ENCODE data around the gene PML.
"Not testable (repeated sequence)": the region's sequence is repeated elsewhere in the genome, so short reads cannot be mapped to it uniquely, and the experiment has no call there.

PML gene

GRCh38 chr15:74053941-74054529 lies 59.5 kb downstream of the PML start:
- in situ Hi-C loops (cut with MboI; ENCODE audit: low sequenced_read_pairs): no loop called here

DNA sequence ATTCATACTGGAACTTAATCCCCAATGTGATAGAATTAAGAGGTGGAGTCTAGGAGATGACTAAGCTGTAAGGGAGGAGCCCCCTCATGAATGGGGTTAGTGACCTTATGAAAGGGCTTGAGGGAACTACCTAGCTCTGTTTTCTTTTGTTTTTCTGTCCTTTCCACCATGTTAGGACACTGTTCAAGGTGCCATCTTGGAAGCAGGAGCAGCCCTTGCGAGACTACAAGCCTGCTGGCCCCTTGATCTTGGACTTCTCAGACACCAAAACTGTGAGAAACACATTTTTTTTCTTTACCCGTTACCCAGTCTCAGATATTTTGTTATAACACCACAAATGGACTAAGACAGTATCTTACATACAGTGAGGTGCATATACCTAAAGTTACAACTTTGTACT lies 61.3 kb downstream of the PML start:
- in situ Hi-C loops (cut with MboI; ENCODE audit: low sequenced_read_pairs): no loop called here

GRCh38 chr15:74056330-74056729 lies 61.8 kb downstream of the PML start:
- in situ Hi-C loops (cut with MboI; ENCODE audit: low sequenced_read_pairs): not testable (repeated sequence)

- in situ Hi-C loops (cut with MboI; ENCODE audit: low sequenced_read_pairs): not testable (repeated sequence)
These were observed 64.7 kb downstream of the PML start for GRCh38 chr15:74059050-74059833.

- in situ Hi-C loops (cut with MboI; ENCODE audit: low sequenced_read_pairs): no loop called here
These were observed 65.7 kb downstream of the PML start for GRCh38 chr15:74060251-74060650.

DNA sequence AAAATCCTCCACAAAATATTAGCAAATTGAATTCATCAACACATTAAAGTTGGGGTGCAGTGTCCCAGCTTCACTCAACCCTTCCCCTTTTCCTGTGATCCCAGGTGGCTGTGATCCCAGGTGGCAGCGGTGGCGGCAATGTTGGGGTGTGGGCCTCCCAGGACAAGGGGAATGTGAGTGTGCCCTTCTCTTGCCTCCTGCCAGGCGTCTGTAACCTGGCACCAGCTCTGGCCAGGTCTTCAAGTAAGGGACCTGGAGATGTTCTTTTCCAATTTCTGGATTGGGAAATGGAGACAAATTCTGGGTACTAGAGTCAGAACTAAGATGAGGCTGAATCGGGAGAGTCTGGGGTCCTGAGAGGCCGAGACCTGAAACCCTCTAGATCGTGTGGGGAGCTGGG lies 67.7 kb downstream of the PML start:
- in situ Hi-C loops (cut with MboI; ENCODE audit: low sequenced_read_pairs): no loop called here

- in situ Hi-C loops (cut with MboI; ENCODE audit: low sequenced_read_pairs): no loop called here
These were observed 68.2 kb downstream of the PML start for GRCh38 chr15:74062671-74063070.

DNA sequence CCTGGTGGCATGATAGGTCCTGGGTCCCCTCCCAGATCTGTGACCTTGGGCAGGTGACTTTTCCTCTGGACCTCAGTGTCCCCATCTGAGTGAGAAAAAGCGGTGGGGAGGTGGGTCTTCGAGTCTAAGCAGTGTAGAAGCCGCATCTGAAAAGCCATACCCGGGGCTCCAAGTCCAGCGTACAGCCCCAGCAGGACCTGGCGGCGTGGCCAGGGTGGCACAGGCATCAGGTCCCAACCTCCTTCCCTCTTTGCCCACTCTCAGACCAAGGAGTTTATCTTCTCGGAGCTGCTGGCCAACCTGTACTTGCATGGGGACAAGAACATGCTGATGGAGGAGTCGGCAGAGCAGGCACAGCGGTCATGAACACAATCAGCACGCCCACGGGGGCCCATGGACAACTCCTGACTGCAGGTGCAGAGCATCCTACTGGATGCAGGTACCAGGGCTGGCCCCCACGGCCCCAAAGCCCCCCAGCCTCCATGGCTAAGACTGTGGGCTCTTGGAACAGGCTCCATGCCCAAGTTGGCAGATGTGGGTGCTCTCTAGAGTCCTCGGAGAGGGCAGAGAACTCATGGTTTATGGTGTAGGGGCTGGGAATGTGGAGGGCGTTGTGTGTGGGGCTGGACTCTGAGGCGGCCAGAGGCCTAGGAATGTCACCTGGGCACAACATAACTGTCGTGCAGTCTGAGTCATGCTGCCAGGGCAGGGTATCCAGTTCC lies 69.1 kb downstream of the PML start:
- in situ Hi-C loops (cut with MboI; ENCODE audit: low sequenced_read_pairs): not testable (repeated sequence)

DNA sequence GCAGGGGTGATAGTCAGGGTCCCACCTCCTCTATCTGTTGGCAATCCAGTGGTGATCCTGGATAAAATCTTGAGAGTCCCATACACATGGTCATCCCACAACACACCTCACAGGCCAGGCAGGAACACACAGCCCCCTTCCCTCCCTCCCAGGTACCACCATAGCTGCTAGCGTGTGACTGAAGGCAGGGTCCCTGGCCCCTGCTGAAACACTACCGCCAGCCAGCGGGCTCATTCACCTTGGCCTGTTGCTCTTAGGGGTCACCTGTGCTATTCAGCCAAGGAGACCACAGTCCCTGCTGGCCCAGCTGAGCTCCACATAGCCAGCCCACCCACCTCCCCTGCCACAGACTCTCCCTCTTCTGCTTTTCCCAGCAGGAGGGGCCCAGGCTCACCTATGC lies 69.7 kb downstream of the PML start:
- in situ Hi-C loops (cut with MboI; ENCODE audit: low sequenced_read_pairs): not testable (repeated sequence)

DNA sequence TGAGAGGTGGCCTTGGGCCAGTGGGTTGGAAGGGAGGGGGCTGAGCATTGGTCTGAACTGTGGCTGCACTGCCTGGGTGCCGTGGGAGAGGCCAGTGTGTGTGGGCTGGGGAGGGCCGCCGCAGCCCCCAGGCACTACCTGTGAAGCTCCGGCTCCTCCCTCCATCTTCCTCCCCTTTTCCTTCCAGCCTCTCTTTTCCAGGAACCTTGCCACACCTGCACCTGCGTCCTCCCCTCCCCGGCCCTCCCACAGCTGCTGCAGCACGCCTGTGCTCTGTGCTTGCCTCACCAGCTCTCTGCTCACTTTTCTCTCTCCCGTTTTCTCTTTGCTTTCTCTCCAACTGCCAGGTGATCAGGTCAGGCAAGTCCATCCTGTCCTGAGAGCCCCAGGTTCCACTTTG lies 70.3 kb downstream of the PML start:
- in situ Hi-C loops (cut with MboI; ENCODE audit: low sequenced_read_pairs): not testable (repeated sequence)

- in situ Hi-C loops (cut with MboI; ENCODE audit: low sequenced_read_pairs): not testable (repeated sequence)
These were observed 71.3 kb downstream of the PML start for GRCh38 chr15:74065684-74066411.

GRCh38 chr15:74071645-74072044 lies 77.1 kb downstream of the PML start:
- in situ Hi-C loops (cut with MboI; ENCODE audit: low sequenced_read_pairs): not testable (repeated sequence)

DNA sequence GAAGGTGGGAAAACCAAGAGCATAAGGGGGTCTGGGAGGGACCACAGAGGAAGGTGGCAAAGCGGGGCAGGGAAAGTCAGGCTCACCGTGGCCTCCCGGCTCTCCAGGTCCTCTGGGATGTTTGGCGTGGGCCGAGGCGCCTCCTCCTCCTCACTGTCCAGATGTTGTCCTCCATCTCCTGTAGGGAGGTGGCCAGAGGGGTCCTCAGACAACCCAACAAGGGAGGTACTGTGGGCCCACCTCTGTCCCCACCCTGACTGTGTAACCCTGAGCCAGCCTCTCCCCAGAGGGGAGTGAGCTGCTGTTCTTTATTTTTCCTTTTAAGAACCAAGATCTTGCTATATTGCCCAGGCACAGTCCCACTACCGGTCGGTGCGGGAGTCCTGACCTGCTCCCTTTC lies 77.6 kb downstream of the PML start:
- in situ Hi-C loops (cut with MboI; ENCODE audit: low sequenced_read_pairs): not testable (repeated sequence)

DNA sequence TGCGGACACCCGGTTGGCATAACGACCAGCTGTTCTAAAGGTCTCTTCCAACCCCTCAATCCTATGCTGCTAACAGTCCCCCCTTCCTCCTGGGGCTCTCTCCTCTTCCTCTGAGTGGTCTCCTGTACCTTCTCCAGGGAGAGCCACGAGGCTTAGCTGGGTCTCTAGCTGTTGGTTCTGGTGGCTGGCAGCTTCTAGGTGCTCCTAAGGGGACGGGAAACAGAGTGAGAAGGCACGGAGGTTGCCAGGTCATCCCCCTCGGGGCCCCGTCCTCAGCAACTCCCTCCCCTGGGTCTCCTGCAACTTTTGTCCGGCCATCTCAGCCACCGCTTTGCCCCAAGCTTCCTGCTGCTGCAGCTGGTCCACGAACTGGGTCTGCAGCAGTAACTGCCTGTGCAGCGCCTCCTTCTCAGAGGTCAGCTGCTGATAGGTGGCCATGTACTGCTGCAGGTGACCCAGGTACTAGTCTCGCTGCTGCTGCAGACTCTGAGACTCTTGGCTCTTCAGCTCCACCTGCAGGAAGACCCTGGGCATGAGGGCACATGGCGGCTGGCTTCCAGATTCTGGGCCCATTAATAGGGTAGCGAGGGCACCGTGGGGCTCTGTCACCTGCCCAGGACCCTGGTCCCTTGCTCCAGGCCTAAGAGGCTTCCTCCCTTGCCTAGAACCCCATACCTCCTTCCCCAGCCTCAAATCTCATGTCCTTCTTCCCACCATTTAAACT lies 78.3 kb downstream of the PML start:
- in situ Hi-C loops (cut with MboI; ENCODE audit: low sequenced_read_pairs): not testable (repeated sequence)

GRCh38 chr15:74075781-74076180 lies 81.3 kb downstream of the PML start:
- in situ Hi-C loops (cut with MboI; ENCODE audit: low sequenced_read_pairs): not testable (repeated sequence)

DNA sequence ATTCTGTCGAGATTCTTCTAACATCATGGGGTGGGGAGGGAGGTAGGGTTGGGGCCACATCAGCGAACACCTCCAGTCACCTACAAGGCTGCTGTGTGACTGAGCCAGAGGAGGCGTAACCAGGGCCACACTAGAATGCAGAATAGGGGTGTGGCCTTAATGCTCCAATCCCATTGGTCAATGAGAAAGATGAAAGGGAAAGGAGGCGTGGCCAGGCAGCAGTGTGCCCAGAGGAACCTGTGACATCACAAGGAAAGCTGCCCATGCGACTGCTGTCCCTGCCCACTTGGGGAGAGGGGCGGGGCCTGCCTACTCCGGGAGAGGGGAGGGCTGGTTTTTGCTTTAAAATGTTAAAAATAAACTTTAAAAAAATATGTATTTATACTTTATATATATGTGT lies 87.9 kb downstream of the PML start, which contains the start of gene GOLGA6A:
Gene GOLGA6A, minus strand, starts transcription at position 101 of the 400 bp plus-strand sequence. Its CDS starts 41 bp downstream, at position 60.
- in situ Hi-C loops (cut with MboI; ENCODE audit: low sequenced_read_pairs): not testable (repeated sequence)

DNA sequence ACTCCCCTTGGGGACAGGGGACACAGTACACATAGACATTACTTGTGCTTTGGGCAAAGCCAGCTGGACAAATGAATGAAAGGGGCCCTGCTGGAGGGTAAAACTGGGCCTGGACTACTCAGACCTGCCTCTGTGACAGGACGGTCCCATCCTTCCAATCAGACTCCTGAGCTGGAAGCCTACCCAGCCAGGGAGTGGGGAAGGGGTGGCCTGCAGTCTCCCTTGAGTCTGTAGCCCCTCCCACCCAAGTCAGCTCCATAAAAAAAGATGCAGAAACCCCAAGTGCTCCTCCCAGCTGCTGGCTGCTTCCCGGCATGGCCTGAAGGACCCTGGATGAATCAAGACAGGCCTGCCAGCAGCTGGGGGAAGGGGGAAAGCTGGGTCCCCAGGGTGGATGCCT lies 100.1 kb downstream of the PML start:
- in situ Hi-C loops (cut with MboI; ENCODE audit: low sequenced_read_pairs): not testable (repeated sequence)

- in situ Hi-C loops (cut with MboI; ENCODE audit: low sequenced_read_pairs): not testable (repeated sequence)
These were observed 101.1 kb downstream of the PML start for GRCh38 chr15:74095610-74096009.

GRCh38 chr15:74096753-74097474 lies 102.4 kb downstream of the PML start:
- in situ Hi-C loops (cut with MboI; ENCODE audit: low sequenced_read_pairs): not testable (repeated sequence)
